HG03432 (cell line): ENCODE measurements around the gene TTC34.

Experiments
- ATAC-seq: cut with Tn5 transposase; IDR thresholded peaks from one replicate; pipeline ENCODE4 v1.9.1; 2021; ENCODE audit warnings: mild to moderate bottlenecking, moderate library complexity; ENCODE audit not compliant: unreplicated experiment

TTC34 gene

DNA sequence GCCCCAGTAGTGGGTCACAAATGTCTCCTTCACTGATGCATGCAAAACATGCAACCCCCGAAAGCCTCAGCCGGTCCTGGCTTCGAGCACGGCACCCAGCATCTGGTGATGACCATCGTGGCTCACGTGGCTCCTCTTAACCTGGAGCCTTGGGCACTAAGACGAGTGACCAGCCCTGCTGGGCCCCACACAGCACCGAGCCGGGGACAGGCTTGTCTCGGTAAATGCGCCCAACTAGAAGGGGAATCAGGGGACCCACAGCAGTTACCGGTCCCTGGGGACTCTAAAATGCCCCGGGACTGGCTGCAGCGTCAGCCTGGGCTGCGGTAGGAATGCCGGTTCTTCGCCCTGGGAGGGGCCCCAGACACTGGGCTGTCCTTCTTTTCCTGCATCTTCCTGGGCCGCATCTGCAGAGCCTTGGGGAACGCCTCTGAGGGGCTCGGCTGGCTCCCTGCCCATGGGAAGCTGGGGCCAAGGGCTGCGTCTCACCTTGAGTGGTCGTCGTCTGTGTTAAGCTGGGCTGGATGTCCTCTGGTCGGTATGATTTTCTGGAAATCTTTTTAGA is 13.1 kb upstream of the TTC34 start:
- no peak for ATAC-seq

DNA sequence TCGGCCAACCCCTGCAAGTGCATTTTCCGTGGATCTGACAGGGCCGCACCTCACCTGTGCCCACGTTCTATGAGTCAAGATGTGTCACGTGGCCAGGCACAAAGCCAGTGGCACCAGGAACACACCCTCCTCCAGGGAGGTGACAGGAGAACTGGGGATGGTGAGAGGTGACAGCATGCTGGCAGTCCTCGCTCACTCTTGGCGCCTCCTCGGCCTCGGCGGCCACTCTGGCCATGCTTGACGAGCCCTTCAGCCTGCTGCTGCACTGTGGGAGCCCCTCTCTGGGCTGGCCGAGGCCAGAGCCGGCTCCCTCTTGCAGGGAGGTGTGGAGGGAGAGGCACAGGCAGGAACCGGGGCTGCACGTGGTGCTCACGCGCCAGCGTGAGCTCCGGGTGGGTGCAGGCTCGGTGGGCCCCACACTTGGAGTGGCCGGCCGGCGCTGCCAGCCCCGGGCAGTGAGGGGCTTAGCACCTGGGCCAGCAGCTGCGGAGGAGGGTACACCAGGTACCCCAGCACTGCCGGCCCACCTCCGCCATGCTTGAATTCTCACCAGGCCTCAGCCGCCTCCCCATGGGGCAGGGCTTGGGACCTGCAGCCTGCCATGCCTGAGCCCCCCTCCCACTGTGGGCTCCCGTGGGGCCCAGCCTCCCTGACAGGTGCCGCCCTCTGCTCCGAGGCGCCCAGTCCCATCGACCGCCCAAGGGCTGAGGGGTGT is 11.6 kb upstream of the TTC34 start:
- ATAC-seq: no peak

DNA sequence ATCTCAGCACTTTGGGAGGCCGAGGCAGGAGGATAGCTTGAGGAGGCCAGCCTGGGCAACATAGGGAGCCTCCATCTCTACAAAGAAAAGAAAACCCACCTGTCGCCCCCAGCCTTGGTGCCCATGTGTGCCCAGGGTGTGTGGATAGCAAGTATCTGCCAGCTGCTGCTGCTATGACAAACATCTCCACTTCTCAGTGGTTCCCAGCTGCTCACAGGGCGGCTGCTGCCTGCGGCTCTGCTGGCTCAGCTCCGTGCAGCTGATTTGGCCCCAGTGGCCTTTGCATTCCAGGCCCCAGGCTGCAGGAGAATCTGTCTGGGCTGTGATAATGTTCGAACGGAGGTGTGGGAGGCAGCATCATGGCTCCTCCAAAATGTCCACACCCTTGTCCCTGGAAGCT is 10.6 kb upstream of the TTC34 start:
- no peak for ATAC-seq

DNA sequence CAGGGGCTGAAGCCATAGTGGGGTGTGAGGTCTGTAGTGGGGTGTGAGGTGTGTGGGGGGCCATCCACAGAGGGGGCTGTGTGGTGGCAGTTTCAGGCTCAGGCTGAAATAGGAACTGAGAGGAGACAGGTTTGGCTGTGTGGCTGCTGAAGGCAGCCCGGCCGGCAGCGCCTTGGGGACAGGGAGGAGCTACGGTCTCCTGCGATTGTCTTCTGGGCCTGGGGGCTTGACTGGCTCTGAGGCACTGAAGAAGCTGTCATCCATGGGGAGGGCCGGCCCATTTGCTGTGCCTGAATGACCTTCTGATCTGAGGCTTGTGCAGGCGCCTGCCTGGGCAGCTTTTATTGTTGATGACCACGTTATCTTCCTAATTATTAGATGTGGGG is 10.0 kb upstream of the TTC34 start:
- no peak for ATAC-seq

DNA sequence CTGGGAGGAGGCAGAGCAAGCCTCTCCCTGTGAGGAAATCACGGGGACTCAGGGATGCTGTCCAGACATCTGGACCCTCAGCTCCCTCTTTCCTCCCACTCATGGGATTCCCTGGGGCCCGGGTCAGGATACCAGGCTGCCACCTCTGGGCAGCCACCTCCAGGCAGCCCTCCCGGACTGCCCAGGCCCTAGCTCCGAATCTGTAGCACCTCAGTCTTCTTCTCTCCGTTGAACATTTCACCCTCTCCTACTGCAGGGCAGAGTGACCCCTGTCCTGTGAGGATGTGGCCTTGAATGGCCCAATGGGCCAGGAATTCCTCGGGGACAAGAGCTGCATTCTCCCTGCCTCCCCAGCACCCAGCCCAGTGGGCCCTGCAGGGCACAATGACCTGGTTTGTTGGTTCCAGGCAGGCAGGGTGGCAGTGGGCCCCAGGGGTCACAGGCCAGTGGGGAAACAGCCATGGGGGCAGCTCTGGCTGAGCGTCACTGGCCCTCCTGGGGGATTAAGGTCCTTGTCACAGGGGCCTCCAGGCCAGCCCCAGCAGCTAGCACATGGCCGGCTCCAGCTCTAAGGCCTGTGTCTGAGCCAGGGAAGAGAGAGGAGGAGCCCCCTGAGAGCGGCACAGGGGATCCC is 9.5 kb upstream of the TTC34 start:
- ATAC-seq: no peak

DNA sequence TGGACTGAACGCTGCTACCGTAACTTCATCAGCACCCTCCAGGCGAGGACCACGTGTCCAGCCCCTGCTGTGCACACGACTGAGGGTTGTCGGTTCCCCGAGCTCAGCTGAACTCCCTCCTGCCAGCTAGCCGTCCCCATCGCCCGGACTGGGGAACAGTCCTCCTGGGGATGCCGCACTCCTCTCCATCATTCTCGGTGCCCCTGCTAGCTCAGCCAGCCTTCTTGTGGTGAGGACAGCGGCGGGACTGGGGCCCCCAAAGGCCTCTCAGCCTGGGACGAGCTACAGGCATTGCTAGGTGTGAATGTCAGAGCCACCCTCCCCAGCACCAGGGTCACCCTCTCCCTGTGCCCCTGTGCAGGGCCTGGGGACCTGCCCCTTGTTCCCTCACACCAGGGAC is 8.8 kb upstream of the TTC34 start:
- no peak for ATAC-seq

DNA sequence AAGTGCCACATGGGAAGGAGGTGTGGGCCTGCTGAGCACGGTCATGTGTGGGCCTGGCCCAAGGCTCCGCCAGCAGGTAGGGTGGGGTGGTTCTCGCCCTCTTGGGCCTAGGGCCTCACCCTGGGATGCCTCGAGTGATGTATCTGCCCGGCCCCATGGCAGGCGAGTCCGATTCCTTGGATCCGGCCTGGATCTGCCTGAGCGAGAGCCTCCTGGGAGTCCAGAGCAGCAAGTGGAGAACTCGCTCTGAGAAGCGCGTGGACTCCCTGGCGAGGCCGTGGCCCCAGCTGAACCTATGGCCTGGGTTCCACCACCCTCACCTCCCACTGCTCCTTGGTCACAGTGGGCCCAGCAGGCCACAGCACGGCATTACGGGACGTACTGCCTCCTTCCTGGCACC is 8.2 kb upstream of the TTC34 start:
- no peak for ATAC-seq

DNA sequence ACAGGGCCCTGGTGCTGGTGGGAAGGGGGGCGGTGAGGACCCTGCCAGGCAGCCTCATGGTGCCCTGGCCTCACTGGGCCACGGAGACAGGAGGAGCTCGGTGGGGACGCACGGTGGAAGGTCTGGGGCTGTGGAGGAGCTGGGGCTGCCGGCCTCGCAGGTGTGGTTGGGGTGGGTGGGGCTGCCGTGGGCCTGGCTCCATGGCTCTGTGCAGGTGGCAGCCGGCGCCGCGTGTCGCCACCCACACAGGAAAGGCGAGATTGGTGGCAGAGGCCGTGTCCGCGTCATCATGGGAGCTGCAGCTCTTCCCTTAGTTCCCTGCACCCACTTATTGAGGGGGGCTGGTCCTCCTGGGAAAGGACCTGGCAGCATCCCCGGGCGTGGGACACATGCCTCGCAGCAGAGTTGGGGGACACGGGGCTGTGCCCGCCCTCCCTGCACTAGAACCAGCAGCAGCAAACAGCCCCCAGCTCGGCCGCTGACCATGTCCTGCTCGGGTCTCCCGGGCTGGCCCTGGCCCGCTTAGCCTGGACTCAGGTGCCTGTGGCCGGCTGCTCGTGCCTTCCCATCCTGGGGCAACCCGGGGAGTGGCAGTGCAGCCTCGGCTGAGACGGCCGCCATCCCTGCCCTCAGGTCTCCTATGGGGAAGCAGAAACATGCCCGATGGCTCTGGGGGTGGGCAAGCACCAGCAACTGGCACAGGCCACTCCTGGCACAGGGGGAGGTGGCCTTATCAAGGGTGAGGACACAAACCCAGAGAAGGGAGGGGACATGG is 7.5 kb upstream of the TTC34 start:
- ATAC-seq: no peak

DNA sequence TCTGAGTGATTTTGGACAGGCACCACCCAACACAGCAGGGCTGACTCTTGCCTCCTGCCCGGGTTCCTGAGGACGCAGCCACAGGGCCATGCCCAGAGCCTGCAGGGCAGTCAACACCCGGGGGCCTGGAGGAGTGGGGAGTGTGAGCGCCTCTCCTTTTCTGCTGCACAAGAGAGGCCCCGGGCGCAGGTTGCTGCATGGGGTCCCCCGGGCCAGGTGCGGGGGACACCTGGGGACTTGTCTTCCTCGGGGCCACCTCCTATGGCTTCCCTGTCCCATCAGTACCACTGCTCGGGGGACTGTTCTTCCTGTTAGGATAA is 6.9 kb upstream of the TTC34 start:
- ATAC-seq: no peak

DNA sequence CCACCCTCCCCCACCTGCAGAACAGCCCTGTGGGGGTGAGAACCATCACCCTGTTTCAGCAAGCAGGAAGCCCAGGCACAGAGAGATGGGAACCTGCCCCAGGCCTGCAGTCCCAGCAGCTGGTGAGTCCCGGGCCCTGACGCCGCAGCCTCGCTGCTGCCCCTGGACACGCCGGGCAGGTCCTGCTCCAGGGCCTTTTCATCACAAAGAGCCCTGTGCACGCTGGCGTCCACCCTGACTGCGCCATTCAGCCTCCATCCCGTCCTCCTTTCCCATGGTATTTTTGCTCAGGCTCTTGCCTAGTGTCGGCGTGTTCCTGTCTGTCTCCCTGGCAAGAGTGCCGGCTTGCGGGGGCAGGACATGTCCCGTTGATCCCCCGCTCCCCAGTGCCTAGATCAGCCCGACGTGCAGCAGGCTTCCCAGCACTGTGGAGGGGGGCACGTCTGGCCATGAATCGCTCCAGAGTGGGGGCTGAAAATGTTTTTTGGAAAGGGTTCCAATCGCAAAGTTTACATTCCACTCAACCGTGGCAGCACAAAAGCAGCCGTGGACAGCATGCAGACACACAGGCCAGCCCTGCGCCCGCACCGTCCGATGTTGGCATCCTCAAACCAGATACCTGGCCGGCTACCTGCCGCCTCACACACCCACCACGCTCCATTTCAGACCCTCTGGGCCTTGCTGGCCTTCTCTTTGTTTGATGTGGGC is 6.3 kb upstream of the TTC34 start:
- ATAC-seq: no peak

DNA sequence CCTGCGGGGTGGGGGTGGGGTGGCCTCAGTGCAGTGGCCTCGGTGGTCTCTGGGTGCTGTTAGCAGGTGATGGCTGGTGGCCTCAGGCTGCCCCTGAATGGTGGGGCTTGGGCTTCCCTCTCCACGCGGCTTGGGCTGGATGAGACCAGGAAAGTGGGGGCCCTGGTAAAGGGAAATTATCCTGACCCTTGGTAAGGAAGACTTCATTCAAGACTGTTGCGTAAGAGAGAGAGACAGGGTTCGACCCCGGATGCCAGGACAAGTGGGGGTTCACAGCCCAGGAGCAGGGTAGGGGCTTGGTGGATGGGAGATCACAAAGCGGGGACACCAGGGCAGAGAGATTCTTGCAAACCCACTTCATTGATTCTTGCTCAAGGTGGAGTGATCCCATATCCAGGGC is 5.5 kb upstream of the TTC34 start:
- no peak for ATAC-seq

DNA sequence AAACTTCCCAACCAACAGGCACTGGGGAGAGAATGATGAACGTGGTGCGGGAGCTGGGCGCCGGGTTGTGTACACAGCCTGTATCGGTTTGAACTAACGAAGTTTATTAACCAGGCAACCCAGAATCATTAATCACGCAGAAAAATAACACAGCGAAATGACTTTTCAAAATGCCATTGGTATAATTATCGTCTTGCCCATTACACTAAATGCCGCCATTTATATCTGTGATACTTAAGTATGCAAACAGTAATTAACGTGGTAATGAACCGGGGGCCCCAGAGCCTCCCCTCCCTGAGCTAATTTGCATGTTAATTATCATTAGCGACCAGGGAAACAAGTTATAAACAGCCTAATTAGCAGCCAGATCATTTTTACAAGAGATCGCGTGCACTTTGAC is 5.1 kb upstream of the TTC34 start:
- ATAC-seq: no peak

DNA sequence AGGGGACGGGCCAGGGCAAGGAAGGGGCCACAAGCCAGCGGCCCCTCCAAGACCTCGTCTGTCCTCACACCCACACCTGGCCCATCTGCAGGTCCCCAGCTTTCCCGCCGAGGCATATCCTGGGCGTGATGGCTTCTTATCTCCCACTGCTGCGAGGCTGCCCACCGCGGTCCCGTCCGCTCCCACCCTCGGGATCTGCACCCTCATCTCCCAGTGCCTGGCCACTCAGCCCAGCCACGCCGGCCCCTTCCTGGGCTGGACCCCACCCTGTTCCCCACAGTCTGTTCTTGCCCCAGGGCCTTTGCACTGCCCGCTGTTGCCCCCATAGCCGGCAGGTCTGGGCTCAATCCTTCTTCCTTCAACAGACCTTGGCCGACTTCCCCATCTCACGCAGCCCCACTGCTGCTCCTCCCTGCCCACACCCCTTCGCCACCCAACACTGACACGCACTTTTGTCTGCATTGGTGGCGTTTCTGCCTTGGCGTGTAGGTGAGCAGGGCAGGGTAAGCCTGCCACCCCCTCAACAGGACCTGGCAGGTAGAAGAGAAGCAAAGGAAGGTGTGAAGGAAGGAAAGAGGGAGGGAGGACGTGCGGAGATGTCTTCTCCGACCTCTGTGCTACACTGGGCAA is 4.4 kb upstream of the TTC34 start:
- no peak for ATAC-seq

DNA sequence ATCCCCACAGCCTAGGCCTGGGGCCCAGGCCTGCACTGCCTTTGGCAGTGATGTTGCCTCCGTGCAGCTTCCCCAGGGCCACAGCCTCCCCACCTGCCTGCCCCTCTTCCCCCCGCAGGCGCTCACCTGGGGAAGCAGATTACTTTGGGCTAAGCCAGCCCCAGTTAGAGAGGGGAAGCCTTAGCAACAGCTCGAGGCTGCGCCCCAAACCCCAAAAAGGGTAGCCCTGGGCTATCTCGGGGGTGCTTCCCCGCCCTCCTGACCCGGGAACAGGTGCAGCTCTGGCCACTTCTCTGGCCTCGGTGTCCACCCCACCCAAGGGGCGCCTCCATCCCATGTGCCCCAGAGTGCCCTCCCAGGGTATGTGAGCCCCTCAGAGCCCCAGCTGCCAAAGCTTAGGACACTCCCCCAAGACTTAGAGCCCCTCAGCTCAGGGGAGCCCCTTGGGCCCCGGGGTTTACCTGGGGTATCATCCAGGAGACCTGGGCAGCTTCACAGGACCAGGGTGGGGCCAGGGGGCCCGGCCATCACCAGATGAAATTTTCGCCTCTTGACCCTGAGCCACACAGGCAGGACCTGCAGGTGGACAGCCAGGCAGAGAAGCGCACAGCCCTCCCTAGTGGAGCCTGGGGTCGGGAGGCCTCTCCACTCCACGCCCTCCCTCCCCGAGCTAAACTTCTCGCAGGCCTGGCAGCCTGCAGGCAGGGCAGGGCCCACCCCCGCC is 3.3 kb upstream of the TTC34 start:
- no peak for ATAC-seq

DNA sequence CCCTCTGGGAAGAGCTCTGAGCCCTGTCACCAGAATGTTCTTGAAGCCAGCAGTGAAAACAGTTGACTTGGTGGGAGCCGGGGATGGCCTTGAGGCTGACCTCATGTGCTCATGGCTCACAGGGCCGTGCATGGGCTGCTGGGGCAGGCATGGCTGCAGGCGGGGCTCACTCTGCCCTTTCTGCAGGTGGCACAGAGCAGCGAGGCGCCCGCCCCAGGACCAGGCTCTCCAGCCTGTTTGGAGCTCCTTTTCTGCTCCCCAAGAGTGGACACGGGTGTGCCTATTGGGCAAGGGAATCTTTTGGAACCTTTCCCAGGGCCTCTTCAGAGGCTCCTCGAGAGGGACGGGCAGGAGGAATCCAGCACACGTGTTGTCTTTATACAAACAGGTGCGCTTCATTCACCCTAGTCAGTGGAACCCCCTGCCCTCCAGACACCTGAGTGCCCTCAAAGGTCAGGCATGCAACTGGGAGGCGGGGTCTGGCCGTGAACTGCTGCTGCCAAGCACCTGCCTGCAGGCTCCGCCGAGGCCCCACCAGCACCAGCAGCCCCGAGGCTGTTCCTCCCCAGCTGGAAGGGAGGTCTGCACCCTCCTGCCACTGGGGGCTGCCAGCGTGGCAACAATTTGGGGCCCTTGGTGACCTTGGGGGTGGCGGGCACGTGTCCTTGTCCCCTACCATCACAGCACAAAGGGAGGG is 2.6 kb upstream of the TTC34 start:
- no peak for ATAC-seq

DNA sequence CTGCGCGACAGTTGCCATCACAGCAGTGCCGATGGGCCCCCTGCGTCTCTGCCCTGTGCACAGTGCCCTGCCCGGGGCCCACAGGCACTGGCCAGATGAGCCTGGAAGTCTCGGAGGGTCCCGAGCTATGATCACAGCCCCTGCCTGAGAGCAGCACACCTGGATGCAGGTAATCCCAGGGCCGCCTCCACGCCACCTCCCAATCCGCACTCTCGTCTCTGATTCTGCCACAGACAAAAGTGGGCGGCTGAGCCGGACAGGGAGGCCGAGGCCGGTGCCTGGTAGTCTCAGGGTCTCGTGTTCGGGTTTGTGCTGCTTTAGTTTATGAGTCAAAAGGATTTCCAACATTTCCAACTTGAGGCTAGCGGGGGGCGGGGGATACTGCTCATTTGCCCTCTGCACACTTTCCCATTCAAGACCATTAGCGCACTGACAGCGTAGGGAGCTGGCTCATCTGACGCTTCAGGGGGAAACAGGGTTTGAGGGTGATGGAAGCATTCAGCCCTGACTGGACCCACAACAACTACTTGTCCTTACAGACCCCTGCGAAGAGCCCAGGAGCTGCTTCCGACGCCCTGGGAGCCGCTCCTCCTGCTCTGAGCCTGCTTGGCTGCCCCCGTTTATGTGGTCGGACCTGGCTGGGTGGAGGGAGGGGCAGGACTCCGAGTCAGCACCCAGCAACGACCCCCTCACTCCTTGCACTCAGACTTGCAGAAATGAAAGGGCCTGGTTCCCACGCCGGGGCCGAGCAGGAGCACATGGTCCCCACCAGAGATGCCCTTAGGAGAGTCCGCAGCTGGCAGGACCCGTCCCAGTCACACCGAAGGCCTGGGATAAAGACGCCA is 1.8 kb upstream of the TTC34 start:
- ATAC-seq: no peak

DNA sequence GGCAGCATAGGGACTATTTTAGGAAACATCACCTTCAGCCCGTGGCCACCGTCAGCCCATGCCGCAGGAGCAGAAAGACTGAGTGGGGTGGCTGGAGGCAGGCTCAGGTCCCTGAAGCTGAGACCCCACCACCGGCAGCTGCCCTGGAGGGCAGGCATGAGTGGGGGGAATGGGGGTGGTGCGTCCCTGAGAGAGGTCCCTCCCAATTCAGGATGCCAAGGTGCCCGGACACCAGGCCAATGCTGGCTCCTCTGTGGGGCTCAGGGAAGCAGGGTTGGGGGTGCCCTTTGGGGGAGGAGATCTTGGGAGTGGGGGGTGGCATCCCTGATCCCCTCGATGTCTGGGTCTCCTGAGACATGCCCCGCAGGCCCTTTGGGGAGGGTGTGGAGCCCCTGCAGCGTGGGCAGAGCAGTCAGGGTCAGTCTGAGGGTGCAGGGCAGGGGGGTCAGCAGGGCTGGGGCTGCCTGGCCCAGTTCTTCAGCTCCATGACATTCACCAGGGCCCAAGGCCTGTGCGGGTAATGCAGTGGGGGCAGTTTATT is 998 bp upstream of the TTC34 start:
- ATAC-seq: no peak

DNA sequence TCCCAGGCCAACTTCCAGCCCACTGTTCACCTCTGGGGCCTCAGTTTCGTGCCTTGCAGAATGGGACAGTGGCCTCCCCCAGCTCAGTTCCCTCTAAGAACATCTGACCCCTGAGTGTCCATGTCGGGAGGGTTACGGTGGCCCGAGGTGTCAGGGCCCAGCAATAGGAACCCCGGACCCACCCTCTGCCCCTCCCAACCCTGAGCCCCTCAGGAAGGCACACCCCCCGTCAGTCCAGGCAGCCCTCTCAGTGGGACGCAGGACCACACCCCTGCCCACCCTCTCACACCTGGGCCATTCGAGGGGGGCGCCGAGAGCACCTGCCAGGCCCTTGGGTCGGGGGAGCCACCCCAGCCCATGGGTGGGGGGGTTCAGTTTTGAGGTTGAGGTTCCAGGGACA is 447 bp downstream of the TTC34 start:
- ATAC-seq: no peak

DNA sequence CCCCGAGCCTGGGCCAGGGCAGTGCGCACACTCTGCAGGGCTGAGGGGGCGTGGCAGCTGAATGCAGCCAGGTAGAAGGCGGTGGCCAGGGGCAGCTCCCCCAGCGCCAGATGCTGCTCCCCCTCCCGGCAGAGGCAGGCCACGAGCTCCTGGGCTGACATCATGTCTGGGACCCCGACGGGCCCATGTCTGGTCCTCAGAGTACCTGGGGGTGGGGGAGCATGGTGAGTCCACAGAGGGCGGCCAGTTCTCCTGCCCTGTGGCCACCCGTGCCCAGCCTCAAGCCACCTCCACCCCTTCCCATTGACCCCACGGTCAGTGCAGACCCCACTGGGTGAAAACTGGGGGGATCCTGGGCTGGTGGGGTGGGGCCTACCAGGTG is 838 bp downstream of the TTC34 start:
- ATAC-seq: no peak
